A549 (cell line): ENCODE measurements around the gene UACA.

Experiments
- CHD4 ChIP-seq: fragments of 200-600 bp; sonication (generic); IDR thresholded peaks from 2 replicates; pipeline ENCODE4 v1.6.1; 2016; ENCODE audit warnings: antibody characterized with exemption, mild to moderate bottlenecking, borderline replicate concordance
- EHMT2 ChIP-seq: fragments of 200-600 bp; sonication (generic); IDR thresholded peaks from 2 replicates; pipeline ENCODE4 v1.6.1; 2016; ENCODE audit warnings: antibody characterized with exemption, low read depth, mild to moderate bottlenecking, moderate library complexity
- ESRRA ChIP-seq: fragments of 150-350 bp; IDR thresholded peaks from 2 replicates; pipeline ENCODE4 v1.6.1; 2014; ENCODE audit warnings: mild to moderate bottlenecking, low read length, borderline replicate concordance
- GATA3 ChIP-seq: IDR thresholded peaks from 2 replicates; pipeline ENCODE4 v1.6.1; 2012; ENCODE audit warnings: borderline replicate concordance
- JUN ChIP-seq, 2 experiments: fragments of >200 bp; sonication (Bioruptor Twin); formaldehyde crosslinking; IDR thresholded peaks; 2 replicates in 1 of 2; 3 replicates in 1 of 2; pipeline ENCODE4 v1.6.1; 2016 to 2017
- MAFK ChIP-seq: fragments of 450-650 bp; IDR thresholded peaks from 2 replicates; pipeline ENCODE4 v1.6.1; 2014; ENCODE audit not compliant: partially characterized antibody
- MYC ChIP-seq: IDR thresholded peaks from 2 replicates; pipeline ENCODE4 v1.6.1; 2012; ENCODE audit warnings: mild to moderate bottlenecking, inconsistent platforms, low read length, improper control_type of control experiment, borderline replicate concordance
- POLR2A ChIP-seq: IDR thresholded peaks from 2 replicates; pipeline ENCODE4 v1.6.1; 2012; ENCODE audit warnings: mild to moderate bottlenecking, low read length
- RARB ChIP-seq: fragments of 250-450 bp; sonication (Bioruptor Pico); IDR thresholded peaks from 2 replicates; pipeline ENCODE4 v1.8.0; 2021; ENCODE audit warnings: mild to moderate bottlenecking, moderate library complexity
- SREBF2 ChIP-seq: fragments of 450-650 bp; IDR thresholded peaks from 2 replicates; pipeline ENCODE4 v1.6.1; 2014; ENCODE audit warnings: mild to moderate bottlenecking, moderate library complexity
- ZC3H11A ChIP-seq: fragments of 450-650 bp; IDR thresholded peaks from 2 replicates; pipeline ENCODE4 v1.6.1; 2014; ENCODE audit warnings: antibody characterized with exemption, mild to moderate bottlenecking
- TF ChIP-seq, protein P1 (sequence below): fragments of >200 bp; sonication (Bioruptor Twin); formaldehyde crosslinking; IDR thresholded peaks from 3 replicates; pipeline ENCODE4 v1.5.1; 2016
- TF ChIP-seq, protein P2 (sequence below): fragments of 200-600 bp; sonication (generic); IDR thresholded peaks from 2 replicates; pipeline ENCODE4 v1.6.1; 2016; ENCODE audit warnings: antibody characterized with exemption, mild to moderate bottlenecking, moderate library complexity

DNA sequence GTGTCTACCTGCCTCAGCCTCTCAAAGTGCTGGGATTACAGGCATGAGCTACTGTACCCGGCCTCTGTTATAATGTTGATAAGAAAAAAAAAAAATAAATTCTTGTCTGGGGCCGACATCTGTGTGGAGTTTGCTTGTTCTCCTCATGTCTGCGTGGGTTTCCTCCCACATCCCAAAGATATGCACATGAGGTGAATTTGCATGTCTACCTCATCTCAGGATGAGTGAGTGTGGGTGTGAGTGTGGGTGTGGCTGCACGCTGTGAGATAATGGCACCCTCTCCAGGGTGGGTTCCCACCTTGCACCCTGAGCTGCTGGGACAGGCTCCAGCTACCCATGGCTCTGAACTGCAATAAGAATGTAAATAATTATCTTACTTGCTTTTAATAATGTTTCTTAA is 25.9 kb upstream of the UACA start:
- TF ChIP-seq MYC: no peak
- TF ChIP-seq, protein P1, sequence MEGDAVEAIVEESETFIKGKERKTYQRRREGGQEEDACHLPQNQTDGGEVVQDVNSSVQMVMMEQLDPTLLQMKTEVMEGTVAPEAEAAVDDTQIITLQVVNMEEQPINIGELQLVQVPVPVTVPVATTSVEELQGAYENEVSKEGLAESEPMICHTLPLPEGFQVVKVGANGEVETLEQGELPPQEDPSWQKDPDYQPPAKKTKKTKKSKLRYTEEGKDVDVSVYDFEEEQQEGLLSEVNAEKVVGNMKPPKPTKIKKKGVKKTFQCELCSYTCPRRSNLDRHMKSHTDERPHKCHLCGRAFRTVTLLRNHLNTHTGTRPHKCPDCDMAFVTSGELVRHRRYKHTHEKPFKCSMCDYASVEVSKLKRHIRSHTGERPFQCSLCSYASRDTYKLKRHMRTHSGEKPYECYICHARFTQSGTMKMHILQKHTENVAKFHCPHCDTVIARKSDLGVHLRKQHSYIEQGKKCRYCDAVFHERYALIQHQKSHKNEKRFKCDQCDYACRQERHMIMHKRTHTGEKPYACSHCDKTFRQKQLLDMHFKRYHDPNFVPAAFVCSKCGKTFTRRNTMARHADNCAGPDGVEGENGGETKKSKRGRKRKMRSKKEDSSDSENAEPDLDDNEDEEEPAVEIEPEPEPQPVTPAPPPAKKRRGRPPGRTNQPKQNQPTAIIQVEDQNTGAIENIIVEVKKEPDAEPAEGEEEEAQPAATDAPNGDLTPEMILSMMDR: no peak
- TF ChIP-seq JUN (IDR thresholded peaks at IDR 0.05): no peak
- TF ChIP-seq EHMT2: no peak
- no peak for TF ChIP-seq CHD4
- no peak for TF ChIP-seq RARB (CRISPR knock-in tag)
- no peak for TF ChIP-seq GATA3
- no peak for TF ChIP-seq MAFK
- no peak for TF ChIP-seq POLR2A
- TF ChIP-seq ZC3H11A: no peak
- no peak for TF ChIP-seq ESRRA
- TF ChIP-seq, protein P2, sequence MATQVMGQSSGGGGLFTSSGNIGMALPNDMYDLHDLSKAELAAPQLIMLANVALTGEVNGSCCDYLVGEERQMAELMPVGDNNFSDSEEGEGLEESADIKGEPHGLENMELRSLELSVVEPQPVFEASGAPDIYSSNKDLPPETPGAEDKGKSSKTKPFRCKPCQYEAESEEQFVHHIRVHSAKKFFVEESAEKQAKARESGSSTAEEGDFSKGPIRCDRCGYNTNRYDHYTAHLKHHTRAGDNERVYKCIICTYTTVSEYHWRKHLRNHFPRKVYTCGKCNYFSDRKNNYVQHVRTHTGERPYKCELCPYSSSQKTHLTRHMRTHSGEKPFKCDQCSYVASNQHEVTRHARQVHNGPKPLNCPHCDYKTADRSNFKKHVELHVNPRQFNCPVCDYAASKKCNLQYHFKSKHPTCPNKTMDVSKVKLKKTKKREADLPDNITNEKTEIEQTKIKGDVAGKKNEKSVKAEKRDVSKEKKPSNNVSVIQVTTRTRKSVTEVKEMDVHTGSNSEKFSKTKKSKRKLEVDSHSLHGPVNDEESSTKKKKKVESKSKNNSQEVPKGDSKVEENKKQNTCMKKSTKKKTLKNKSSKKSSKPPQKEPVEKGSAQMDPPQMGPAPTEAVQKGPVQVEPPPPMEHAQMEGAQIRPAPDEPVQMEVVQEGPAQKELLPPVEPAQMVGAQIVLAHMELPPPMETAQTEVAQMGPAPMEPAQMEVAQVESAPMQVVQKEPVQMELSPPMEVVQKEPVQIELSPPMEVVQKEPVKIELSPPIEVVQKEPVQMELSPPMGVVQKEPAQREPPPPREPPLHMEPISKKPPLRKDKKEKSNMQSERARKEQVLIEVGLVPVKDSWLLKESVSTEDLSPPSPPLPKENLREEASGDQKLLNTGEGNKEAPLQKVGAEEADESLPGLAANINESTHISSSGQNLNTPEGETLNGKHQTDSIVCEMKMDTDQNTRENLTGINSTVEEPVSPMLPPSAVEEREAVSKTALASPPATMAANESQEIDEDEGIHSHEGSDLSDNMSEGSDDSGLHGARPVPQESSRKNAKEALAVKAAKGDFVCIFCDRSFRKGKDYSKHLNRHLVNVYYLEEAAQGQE: no peak
- TF ChIP-seq SREBF2: no peak
